Stimulated activated CD4-positive, alpha-beta T cell treated with anti-CD3 and anti-CD28 coated beads, Interleukin-12 subunit alpha, Interleukin-12 subunit beta, amount 100 ng/mL, for 24 hours (primary cell): ENCODE data around the gene COL9A1.

Source experiments
- DNase-seq, 2 experiments: peaks; one replicate each; pipeline ENCODE4 v3.0.0-alpha.2; 2020; ENCODE audit warnings: low read depth in 2 of 2

COL9A1 gene

GRCh38 chr6:70231311-70231710 lies 71.6 kb downstream of the COL9A1 start:
- DNase-seq, result no peak

- no peak for DNase-seq
These were observed 77.8 kb downstream of the COL9A1 start for GRCh38 chr6:70225055-70225454.

GRCh38 chr6:70222439-70222749 lies 80.5 kb downstream of the COL9A1 start:
- no peak for DNase-seq

GRCh38 chr6:70221715-70222438 lies 81.0 kb downstream of the COL9A1 start:
- DNase-seq, result no peak

GRCh38 chr6:70221025-70221714 lies 81.7 kb downstream of the COL9A1 start:
- no peak for DNase-seq

- DNase-seq, result no peak
These were observed 82.8 kb downstream of the COL9A1 start for GRCh38 chr6:70219943-70220613.

GRCh38 chr6:70216767-70217166 lies 86.1 kb downstream of the COL9A1 start:
- DNase-seq, result no peak

- DNase-seq, result no peak
These were observed 87.3 kb downstream of the COL9A1 start for GRCh38 chr6:70215460-70216108.

GRCh38 chr6:70210462-70210861 lies 92.4 kb downstream of the COL9A1 start:
- no peak for DNase-seq

- no peak for DNase-seq
These were observed 94.6 kb downstream of the COL9A1 start for GRCh38 chr6:70208235-70208790.

GRCh38 chr6:70198785-70199184 lies 104.1 kb downstream of the COL9A1 start:
- no peak for DNase-seq

- DNase-seq, result no peak
These were observed 106.4 kb downstream of the COL9A1 start for GRCh38 chr6:70196531-70196930.

- DNase-seq, result no peak
These were observed 108.5 kb downstream of the COL9A1 start for GRCh38 chr6:70194421-70194820.

- no peak for DNase-seq
These were observed 114.7 kb downstream of the COL9A1 start for GRCh38 chr6:70188202-70188601.

- DNase-seq, result no peak
These were observed 116.4 kb downstream of the COL9A1 start for GRCh38 chr6:70186461-70186860.

- DNase-seq, result no peak
These were observed 118.2 kb downstream of the COL9A1 start for GRCh38 chr6:70184723-70185122.

GRCh38 chr6:70183538-70183937 lies 119.3 kb downstream of the COL9A1 start:
- DNase-seq, result no peak

GRCh38 chr6:70180901-70181599 lies 121.8 kb downstream of the COL9A1 start:
- DNase-seq, result no peak

- DNase-seq, result no peak
These were observed 122.5 kb downstream of the COL9A1 start for GRCh38 chr6:70180183-70180900.

GRCh38 chr6:70176842-70177550 lies 125.9 kb downstream of the COL9A1 start:
- no peak for DNase-seq
